Lower leg skin (tissue), 4 donors: ENCODE data around the gene CFLAR. TPM values are rescaled to one million over a fixed set of nuclear protein-coding genes. Genes with fewer than 3 reads are reported as not detected.
A peak's percentile ranks its signal among the peaks of the same experiment; 100 is the strongest.
"Not testable (repeated sequence)": the region's sequence is repeated elsewhere in the genome, so short reads cannot be mapped to it uniquely, and the experiment has no call there.

Experiments used
- DNase-seq, 2 donors: peaks; one replicate each; pipeline ENCODE4 v3.0.0-alpha.2; 2019; ENCODE audit warnings: low spot score in 2 of 2
- H3K4me3 ChIP-seq: fragments of 200-600 bp; sonication (generic); 2 replicates; pipeline ENCODE4 v1.5.1; 2017; ENCODE audit warnings: mild to moderate bottlenecking, low read depth; ENCODE audit not compliant: poor library complexity, severe bottlenecking
- POLR2A ChIP-seq, 2 donors: fragments of 450-650 bp; IDR thresholded peaks; one replicate each; pipeline ENCODE4 v1.6.1; 2016 to 2017; ENCODE audit warnings: antibody characterized with exemption in 2 of 2, mild to moderate bottlenecking in 1 of 2, moderate library complexity in 1 of 2
- WGBS, 2 donors: methylation state at CpG; one replicate each; pipeline ENCODE4 v1.1.5; 2018; 5-methylcytosine and 5-hydroxymethylcytosine counted together
- intact Hi-C: fragments of 100-400 bp; cut with DNase I; formaldehyde crosslinking; loops from one replicate; pipeline ENCODE4 v1.15.0; 2023; ENCODE audit warnings: low total_unique reads
- total RNA-seq, 4 donors: library from RNA; depleted of rRNA; stranded (reverse); fragments of >200 nt; gene quantifications; one replicate each; pipeline ENCODE4 v1.1.0, GENCODE V29; 2016
- TF ChIP-seq, protein P1 (sequence below), 3 donors: fragments of 450-650 bp; IDR thresholded peaks; one replicate each; pipeline ENCODE4 v1.5.1; 2016; ENCODE audit warnings: antibody characterized with exemption in 3 of 3, mild to moderate bottlenecking in 3 of 3, moderate library complexity in 2 of 3

CFLAR gene
- total RNA-seq, 4 donors from 2014 or later, result 136 to 163 (median 147) TPM

DNA sequence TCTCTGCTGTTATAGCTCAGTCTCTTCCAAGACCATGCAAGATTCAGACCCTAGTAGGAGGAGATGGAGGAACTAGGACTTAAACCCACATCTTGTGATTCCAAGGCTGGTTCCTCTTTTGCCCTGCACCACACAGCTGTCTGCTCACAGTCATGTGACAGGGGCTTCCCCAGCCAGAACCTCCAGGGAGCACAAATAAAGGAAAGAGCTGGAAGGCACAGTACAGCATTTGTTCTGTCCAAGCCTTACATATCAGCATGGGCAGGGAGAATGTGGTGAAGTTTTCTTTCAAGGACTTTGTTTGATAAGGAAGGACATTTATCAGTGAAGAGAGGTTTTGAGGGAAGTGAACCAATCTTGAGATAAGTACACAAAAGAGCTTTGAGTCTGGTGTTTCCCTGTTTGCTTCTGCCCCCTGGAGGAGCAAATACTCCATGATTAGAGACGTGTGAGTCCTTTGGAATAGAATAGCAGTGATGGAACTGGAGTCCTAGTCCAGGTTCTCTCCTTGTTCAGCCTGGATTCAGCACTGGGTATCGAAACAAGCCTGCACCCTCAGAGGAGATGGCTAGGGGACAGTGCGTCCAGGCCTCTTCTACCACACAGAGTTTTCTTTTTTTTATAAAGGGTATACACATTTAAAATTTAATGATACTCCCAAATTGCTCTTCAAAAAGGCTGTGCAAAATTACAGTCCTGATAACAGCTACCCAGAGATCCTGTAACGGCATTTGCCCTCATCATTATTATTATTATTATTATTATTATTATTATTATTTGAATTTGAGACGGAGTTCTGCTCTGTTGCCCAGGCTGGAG lies 42.4 kb downstream of the CFLAR start:
- intact Hi-C loops, result no loop called here
- TF ChIP-seq, protein P1, sequence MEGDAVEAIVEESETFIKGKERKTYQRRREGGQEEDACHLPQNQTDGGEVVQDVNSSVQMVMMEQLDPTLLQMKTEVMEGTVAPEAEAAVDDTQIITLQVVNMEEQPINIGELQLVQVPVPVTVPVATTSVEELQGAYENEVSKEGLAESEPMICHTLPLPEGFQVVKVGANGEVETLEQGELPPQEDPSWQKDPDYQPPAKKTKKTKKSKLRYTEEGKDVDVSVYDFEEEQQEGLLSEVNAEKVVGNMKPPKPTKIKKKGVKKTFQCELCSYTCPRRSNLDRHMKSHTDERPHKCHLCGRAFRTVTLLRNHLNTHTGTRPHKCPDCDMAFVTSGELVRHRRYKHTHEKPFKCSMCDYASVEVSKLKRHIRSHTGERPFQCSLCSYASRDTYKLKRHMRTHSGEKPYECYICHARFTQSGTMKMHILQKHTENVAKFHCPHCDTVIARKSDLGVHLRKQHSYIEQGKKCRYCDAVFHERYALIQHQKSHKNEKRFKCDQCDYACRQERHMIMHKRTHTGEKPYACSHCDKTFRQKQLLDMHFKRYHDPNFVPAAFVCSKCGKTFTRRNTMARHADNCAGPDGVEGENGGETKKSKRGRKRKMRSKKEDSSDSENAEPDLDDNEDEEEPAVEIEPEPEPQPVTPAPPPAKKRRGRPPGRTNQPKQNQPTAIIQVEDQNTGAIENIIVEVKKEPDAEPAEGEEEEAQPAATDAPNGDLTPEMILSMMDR (IDR thresholded peaks at IDR 0.05), result no peak
- no peak for TF ChIP-seq POLR2A (IDR thresholded peaks at IDR 0.05)
- H3K4me3 ChIP-seq, result no peak overlapping the region
- peak; percentile 64 to 72 for DNase-seq
- WGBS, 2 donors, result 62 to 64% methylated on average over 5 of the region's 5 CpGs

DNA sequence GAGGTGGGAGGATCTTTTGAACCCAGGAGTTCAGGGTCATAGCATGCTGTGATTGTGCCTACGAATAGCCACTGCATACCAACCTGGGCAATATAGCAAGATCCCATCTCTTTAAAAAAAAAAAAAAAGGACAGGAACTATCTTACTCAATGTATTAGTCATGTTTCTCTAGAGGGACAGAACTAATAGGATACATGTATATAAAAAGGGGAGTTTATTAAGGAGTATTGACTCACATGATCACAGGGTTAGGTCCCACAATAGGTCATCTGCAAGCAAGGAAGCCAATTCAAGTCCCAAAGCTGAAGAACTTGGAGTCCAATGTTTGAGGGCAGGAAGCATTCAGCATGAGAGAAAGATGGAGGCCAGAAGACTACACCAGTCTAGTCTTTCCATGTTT lies 48.2 kb downstream of the CFLAR start:
- TF ChIP-seq, protein P1 (IDR thresholded peaks at IDR 0.05), result no peak
- no peak for TF ChIP-seq POLR2A (IDR thresholded peaks at IDR 0.05)

DNA sequence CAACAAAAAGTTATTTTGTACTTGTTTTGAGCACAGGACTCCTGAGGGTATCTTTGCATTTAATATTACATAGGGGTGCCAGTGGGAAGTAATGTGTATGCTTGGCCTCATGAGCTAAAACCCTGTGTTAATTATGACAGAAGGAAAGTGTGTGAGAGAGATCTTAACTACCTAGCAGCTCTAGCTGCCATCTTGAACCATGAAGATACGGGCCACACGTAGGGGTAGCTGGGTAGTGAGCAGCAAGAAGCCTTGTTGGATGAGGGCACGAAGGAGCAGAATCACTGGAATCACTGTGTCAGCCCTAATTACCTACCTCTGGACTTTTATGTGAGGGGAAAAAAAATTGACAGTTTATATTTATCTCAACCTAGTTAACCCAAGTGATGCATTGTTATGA lies 51.6 kb downstream of the CFLAR start:
- DNase-seq, result no peak
- 90 to 99% methylated on average over 3 of the region's 3 CpGs for WGBS, 2 donors
- intact Hi-C loops, result loop anchor here (10.0 kb wide), 1 partner anchor 263 kb away; no protein-coding TSS in a partner anchor
- TF ChIP-seq POLR2A (IDR thresholded peaks at IDR 0.05), result no peak
- TF ChIP-seq, protein P1 (IDR thresholded peaks at IDR 0.05), result no peak
- H3K4me3 ChIP-seq, result no peak overlapping the region

More for the DNA sequence above, 48.2 kb downstream of the CFLAR start:
- intact Hi-C loops, result loop anchor here (10.0 kb wide), 1 partner anchor 259 kb away; no protein-coding TSS in a partner anchor
- DNase-seq, result no peak
- H3K4me3 ChIP-seq, result no peak overlapping the region
- 92 to 95% methylated on average over 1 of the region's 1 CpG for WGBS, 2 donors

DNA sequence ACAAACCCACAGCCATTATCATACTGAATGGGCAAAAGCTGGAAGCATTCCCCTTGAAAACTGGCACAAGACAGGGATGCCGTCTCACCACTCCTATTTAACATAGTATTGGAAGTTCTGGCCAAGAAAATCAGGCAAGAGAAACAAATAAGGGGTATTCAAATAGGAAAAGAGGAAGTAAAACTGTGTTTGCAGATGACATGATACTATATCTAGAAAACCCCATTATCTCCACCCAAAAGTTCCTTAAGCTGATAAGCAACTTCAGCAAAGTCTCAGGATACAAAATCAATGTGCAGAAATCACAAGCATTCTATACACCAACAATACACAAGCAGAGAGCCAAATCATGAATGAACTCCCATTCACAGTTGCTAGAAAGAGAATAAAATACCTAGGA lies 52.5 kb downstream of the CFLAR start:
- intact Hi-C loops, result loop anchor here (10.0 kb wide), 1 partner anchor 264 kb away; no protein-coding TSS in a partner anchor
- WGBS, 2 donors, result 69 to 80% methylated on average over 1 of the region's 1 CpG
- H3K4me3 ChIP-seq, DNase-seq: not testable (repeated sequence)

DNA sequence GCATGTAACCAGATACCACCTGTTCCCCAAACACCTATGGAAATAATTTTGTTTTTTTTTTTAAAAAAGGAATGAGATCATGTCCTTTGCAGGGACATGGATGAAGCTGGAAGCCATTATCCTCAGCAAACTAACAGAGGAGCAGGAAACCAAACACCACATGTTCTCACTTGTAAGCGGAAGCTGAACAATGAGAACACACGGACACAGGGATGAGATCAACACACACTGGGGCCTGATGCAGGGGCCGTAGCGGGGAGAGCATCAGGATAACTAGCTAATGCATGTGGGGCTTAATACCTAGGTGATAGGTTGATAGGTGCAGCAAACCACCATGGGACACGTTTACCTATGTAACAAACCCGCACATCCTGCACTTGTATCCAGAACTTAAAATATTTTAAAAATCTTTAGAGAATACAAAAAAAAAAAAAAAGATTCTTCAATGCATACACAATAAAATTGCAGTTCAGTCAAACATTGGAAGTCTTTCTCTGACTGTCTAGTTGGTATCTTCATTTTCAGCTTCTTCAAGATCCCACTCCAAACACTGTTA lies 55.4 kb downstream of the CFLAR start:
- no peak overlapping the region for H3K4me3 ChIP-seq
- no peak for DNase-seq
- WGBS, 2 donors, result 45 to 56% methylated on average over 6 of the region's 6 CpGs
- no peak for TF ChIP-seq POLR2A (IDR thresholded peaks at IDR 0.05)
- TF ChIP-seq, protein P1 (IDR thresholded peaks at IDR 0.05), result no peak
- intact Hi-C loops, result no loop called here

DNA sequence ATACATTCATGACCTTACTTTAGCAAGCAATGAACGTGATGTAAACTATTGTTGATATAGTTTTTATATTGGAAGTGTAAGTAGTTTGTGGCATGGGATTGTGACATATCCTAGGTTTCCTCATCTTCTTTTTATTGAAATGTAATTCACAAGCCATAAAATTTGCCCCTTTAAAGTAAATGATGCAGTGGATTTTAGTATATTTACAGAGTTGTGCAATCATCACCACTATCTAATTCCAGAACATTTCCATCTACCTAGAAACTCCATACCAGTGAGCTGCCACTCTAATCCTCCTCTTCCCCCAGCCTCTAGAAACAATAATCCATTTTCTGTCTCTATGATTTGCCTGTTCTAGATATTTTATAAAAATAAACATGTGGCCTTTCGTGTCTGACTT lies 56.3 kb downstream of the CFLAR start:
- 69 to 71% methylated on average over 2 of the region's 2 CpGs for WGBS, 2 donors
- TF ChIP-seq POLR2A (IDR thresholded peaks at IDR 0.05), result no peak
- TF ChIP-seq, protein P1 (IDR thresholded peaks at IDR 0.05), result no peak
- DNase-seq, result no peak
- intact Hi-C loops, result no loop called here
- no peak overlapping the region for H3K4me3 ChIP-seq
